Gastrocnemius medialis (tissue), 4 donors: Measurements from ENCODE around the gene COX14.
"Not testable (repeated sequence)": the region's sequence is repeated elsewhere in the genome, so short reads cannot be mapped to it uniquely, and the experiment has no call there.

Experiments
- POLR2A ChIP-seq, 2 donors: fragments of 450-650 bp; IDR thresholded peaks; one replicate each; pipeline ENCODE4 v1.6.1; 2017; ENCODE audit warnings: antibody characterized with exemption in 2 of 2, mild to moderate bottlenecking in 2 of 2, moderate library complexity in 2 of 2
- TF ChIP-seq, protein P1 (sequence below), 5 experiments: fragments of 450-650 bp in 3 of 5; fragments of 200-600 bp in 2 of 5; sonication (generic) in 2 of 5; IDR thresholded peaks in 4 of 5; conservative IDR thresholded peaks in 1 of 5; 1 replicate in 4 of 5; 2 replicates in 1 of 5; pipeline ENCODE4 v1.5.1; 2016 to 2019; ENCODE audit warnings: antibody characterized with exemption in 5 of 5, mild to moderate bottlenecking in 3 of 5, moderate library complexity in 3 of 5

GRCh38 chr12:50148011-50148410 is 36.0 kb downstream of the COX14 start:
- TF ChIP-seq, protein P1, sequence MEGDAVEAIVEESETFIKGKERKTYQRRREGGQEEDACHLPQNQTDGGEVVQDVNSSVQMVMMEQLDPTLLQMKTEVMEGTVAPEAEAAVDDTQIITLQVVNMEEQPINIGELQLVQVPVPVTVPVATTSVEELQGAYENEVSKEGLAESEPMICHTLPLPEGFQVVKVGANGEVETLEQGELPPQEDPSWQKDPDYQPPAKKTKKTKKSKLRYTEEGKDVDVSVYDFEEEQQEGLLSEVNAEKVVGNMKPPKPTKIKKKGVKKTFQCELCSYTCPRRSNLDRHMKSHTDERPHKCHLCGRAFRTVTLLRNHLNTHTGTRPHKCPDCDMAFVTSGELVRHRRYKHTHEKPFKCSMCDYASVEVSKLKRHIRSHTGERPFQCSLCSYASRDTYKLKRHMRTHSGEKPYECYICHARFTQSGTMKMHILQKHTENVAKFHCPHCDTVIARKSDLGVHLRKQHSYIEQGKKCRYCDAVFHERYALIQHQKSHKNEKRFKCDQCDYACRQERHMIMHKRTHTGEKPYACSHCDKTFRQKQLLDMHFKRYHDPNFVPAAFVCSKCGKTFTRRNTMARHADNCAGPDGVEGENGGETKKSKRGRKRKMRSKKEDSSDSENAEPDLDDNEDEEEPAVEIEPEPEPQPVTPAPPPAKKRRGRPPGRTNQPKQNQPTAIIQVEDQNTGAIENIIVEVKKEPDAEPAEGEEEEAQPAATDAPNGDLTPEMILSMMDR (IDR thresholded peaks at IDR 0.05 in 4 of 5, conservative IDR thresholded peaks at IDR 0.05 in 1 of 5): not testable (repeated sequence)
- TF ChIP-seq POLR2A (IDR thresholded peaks at IDR 0.05): not testable (repeated sequence)
